Measurements from ENCODE around the gene POLR1A. TPM values are rescaled to one million over a fixed set of nuclear protein-coding genes. Genes with fewer than 3 reads are reported as not detected.
A peak's percentile ranks its signal among the peaks of the same experiment; 100 is the strongest.

Gene POLR1A
- total RNA-seq = 17.4 and 40.4 TPM in 2 replicates

GRCh38 chr2:86105252-86105968, at the start of gene POLR1A:
POLR1A (minus strand) TSS chr2:86105886; CDS start chr2:86105776, 110 bp downstream.
- DNase-seq (ENCODE audit: low read depth) = peak; percentile 92

GRCh38 chr2:86150502-86150901, 44.8 kb upstream of the POLR1A start:
- DNase-seq (ENCODE audit: low read depth) = no peak

GRCh38 chr2:86147793-86148192, 42.1 kb upstream of the POLR1A start:
- peak; percentile 16 for DNase-seq (ENCODE audit: low read depth)

GRCh38 chr2:86143926-86144685, 38.4 kb upstream of the POLR1A start:
- DNase-seq (ENCODE audit: low read depth) = no peak

GRCh38 chr2:86143307-86143706, 37.6 kb upstream of the POLR1A start:
- DNase-seq (ENCODE audit: low read depth) = no peak

GRCh38 chr2:86142436-86143257, 37.0 kb upstream of the POLR1A start:
- DNase-seq (ENCODE audit: low read depth) = no peak

- no peak for DNase-seq (ENCODE audit: low read depth)
Measured at GRCh38 chr2:86140969-86141392, 35.3 kb upstream of the POLR1A start.

- DNase-seq (ENCODE audit: low read depth) = no peak
Measured at GRCh38 chr2:86139981-86140380, 34.3 kb upstream of the POLR1A start.

- DNase-seq (ENCODE audit: low read depth) = no peak
Measured at GRCh38 chr2:86138736-86139625, 33.3 kb upstream of the POLR1A start.

GRCh38 chr2:86136141-86136540, 30.5 kb upstream of the POLR1A start:
- no peak for DNase-seq (ENCODE audit: low read depth)

GRCh38 chr2:86135653-86136052, 30.0 kb upstream of the POLR1A start:
- DNase-seq (ENCODE audit: low read depth) = no peak

- no peak for DNase-seq (ENCODE audit: low read depth)
Measured at GRCh38 chr2:86134709-86135108, 29.0 kb upstream of the POLR1A start.

GRCh38 chr2:86124683-86125082, 19.0 kb upstream of the POLR1A start:
- DNase-seq (ENCODE audit: low read depth) = no peak

- DNase-seq (ENCODE audit: low read depth) = no peak
Measured at GRCh38 chr2:86123328-86123925, 17.7 kb upstream of the POLR1A start.

GRCh38 chr2:86118130-86118529, 12.4 kb upstream of the POLR1A start:
- DNase-seq (ENCODE audit: low read depth) = no peak

GRCh38 chr2:86107031-86107430, 1.3 kb upstream of the POLR1A start:
- DNase-seq (ENCODE audit: low read depth) = peak; percentile 6

- DNase-seq (ENCODE audit: low read depth) = peak; percentile 94
Measured at GRCh38 chr2:86105969-86106945, 571 bp upstream of the POLR1A start, which contains the start of gene PTCD3. PTCD3 (plus strand) TSS chr2:86106235; CDS start chr2:86106248, 13 bp downstream.

GRCh38 chr2:86102157-86102556, 3.5 kb downstream of the POLR1A start:
- DNase-seq (ENCODE audit: low read depth) = no peak

- DNase-seq (ENCODE audit: low read depth) = no peak
Measured at GRCh38 chr2:86097913-86098312, 7.8 kb downstream of the POLR1A start.

All from renal cortical epithelial cell (primary cell).